HL-60 (cell line): ENCODE results near the gene GRIA3.

ENCODE experiments used
- GABPA ChIP-seq: IDR thresholded peaks from 2 replicates; pipeline ENCODE4 v1.6.1; 2012; ENCODE audit warnings: low read depth
- POLR2AphosphoS5 ChIP-seq: IDR thresholded peaks from 2 replicates; pipeline ENCODE4 v1.6.1; 2012; ENCODE audit warnings: low read depth
- TF ChIP-seq, protein P1 (sequence below): IDR thresholded peaks from 2 replicates; pipeline ENCODE4 v1.6.1; 2012; ENCODE audit warnings: low read depth; ENCODE audit not compliant: insufficient replicate concordance
- TF ChIP-seq, protein P2 (sequence below): IDR thresholded peaks from one replicate; pipeline ENCODE4 v1.5.1; 2011; ENCODE audit warnings: low read length, control low read depth, inconsistent platforms; ENCODE audit not compliant: insufficient read depth

DNA sequence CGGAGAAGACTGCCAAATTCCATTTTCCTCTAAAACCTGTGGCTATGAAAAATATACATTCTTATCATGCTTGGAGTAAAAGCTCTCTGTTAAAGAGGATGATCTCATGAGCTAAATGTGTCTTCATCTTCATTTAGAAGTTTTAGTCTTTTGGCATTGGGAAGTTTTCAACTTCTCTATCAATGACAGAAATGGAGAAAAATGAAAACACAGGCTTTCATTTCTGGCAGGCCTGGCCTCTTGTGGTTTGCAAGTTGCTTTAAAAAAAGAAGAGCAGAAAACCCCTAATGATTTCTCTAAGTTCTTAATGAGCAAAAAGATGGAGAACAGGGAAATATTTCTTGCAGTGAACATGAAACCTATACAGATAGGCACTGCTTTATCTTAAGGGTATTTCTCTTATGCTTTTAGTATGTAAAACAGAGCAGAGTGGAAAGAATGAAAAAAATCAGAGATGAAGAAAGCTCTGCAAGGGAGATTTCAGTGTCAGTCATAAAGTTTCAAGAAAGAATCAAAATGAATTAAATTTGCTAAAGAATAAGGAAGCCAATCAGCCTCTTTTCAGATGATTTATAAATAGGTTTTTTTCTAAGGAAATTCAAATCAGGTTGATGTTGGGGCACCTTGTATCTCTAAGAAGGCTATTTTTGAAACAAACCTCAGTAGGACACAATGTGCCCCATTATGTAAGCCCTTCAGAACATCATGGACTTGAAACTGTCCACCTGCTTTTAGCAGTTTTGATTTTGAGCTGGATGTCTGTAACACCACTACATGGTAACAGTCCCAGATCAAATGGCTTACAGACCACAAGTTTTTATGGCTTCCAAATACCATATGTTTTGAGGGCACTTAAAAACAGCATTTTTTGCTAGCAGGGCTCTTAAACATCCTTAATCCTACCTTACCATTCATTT lies 225.0 kb downstream of the GRIA3 start:
- TF ChIP-seq, protein P1, sequence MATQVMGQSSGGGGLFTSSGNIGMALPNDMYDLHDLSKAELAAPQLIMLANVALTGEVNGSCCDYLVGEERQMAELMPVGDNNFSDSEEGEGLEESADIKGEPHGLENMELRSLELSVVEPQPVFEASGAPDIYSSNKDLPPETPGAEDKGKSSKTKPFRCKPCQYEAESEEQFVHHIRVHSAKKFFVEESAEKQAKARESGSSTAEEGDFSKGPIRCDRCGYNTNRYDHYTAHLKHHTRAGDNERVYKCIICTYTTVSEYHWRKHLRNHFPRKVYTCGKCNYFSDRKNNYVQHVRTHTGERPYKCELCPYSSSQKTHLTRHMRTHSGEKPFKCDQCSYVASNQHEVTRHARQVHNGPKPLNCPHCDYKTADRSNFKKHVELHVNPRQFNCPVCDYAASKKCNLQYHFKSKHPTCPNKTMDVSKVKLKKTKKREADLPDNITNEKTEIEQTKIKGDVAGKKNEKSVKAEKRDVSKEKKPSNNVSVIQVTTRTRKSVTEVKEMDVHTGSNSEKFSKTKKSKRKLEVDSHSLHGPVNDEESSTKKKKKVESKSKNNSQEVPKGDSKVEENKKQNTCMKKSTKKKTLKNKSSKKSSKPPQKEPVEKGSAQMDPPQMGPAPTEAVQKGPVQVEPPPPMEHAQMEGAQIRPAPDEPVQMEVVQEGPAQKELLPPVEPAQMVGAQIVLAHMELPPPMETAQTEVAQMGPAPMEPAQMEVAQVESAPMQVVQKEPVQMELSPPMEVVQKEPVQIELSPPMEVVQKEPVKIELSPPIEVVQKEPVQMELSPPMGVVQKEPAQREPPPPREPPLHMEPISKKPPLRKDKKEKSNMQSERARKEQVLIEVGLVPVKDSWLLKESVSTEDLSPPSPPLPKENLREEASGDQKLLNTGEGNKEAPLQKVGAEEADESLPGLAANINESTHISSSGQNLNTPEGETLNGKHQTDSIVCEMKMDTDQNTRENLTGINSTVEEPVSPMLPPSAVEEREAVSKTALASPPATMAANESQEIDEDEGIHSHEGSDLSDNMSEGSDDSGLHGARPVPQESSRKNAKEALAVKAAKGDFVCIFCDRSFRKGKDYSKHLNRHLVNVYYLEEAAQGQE = no peak
- TF ChIP-seq, protein P2, sequence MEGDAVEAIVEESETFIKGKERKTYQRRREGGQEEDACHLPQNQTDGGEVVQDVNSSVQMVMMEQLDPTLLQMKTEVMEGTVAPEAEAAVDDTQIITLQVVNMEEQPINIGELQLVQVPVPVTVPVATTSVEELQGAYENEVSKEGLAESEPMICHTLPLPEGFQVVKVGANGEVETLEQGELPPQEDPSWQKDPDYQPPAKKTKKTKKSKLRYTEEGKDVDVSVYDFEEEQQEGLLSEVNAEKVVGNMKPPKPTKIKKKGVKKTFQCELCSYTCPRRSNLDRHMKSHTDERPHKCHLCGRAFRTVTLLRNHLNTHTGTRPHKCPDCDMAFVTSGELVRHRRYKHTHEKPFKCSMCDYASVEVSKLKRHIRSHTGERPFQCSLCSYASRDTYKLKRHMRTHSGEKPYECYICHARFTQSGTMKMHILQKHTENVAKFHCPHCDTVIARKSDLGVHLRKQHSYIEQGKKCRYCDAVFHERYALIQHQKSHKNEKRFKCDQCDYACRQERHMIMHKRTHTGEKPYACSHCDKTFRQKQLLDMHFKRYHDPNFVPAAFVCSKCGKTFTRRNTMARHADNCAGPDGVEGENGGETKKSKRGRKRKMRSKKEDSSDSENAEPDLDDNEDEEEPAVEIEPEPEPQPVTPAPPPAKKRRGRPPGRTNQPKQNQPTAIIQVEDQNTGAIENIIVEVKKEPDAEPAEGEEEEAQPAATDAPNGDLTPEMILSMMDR = no peak
- TF ChIP-seq POLR2AphosphoS5 (no peak), GABPA (no peak)
